HG03558 (cell line): ENCODE measurements around the gene OR11G2.
"Not testable (repeated sequence)": the region's sequence is repeated elsewhere in the genome, so short reads cannot be mapped to it uniquely, and the experiment has no call there.

Experiments
- ATAC-seq: cut with Tn5 transposase; IDR thresholded peaks from one replicate; pipeline ENCODE4 v1.9.1; 2021; ENCODE audit warnings: moderate number of reproducible peaks; ENCODE audit not compliant: unreplicated experiment; ENCODE audit errors: extremely low read depth

The OR11G2 gene

DNA sequence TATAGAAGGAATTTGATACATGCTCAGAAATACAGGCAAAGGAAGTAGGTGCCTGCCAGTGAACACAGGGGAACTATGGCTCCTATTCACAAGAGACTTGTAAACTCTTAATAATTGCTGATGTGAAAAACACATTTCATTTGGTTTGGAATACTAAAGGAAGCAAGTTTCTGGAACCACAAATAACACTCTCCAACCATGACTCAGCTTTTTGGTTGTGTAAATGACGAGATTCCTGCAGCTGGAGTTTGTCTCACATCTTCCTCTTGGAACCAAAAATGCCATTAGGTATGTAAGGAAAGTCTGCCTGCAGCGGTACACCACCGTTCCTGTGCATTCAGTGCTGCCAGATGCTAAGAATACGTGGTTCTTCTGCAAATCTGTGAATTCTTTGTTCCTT, 28.3 kb downstream of the OR11G2 start:
- no peak for ATAC-seq

DNA sequence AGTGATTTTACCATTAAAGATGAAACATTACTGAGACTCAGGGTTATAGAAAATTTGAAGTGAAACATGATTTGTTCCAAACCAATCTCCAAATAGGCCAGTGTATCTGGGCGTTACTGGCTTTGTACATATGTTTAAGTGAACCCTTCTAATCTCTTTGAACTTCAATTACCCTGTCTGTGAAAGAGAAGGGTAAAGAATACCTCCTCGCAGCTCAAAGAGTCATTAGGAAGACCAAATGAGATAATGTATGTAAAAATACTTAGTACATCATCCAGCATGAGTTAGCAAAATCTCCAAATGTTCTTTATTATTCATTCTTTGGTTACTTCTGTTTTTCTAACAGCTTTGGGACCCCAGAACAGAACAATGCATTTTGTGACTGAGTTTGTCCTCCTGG, 32.7 kb downstream of the OR11G2 start, which contains the start of gene OR11H6:
Gene OR11H6, plus strand, starts transcription at position 301 of the 400 bp plus-strand sequence. Its CDS starts 0 bp downstream, at position 301.
- no peak for ATAC-seq

DNA sequence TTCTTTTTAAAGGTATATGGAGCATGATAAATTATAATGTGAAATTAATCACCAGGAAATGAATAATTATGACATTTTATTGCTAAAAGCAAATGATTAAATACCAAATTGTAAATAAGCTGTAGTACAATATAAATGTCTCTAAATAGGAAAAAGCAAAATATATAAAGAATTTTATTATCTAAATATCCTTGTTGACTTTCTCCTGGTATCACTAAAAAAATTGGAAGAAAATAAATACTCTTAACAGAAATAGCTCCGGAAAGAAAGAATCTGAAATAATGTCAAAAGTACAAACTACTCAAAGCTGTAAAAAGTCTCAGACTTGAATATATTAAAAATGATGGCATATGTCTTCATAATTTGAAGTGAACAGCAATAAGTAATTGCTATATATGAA, 38.0 kb downstream of the OR11G2 start, which contains the start of gene OR11H7:
Gene OR11H7, plus strand, starts transcription at position 301 of the 400 bp plus-strand sequence.
- ATAC-seq: no peak

- ATAC-seq: not testable (repeated sequence)
Measured at GRCh38 chr14:20235415-20235814, 44.7 kb downstream of the OR11G2 start.

- no peak for ATAC-seq
Measured at GRCh38 chr14:20247646-20248246, 57.0 kb downstream of the OR11G2 start.
